GM19099 (cell line): ENCODE data around the gene PRPF40B.

Experiments
- POLR2A ChIP-seq: IDR thresholded peaks from 3 replicates; pipeline ENCODE4 v1.6.1; 2011; ENCODE audit warnings: low read depth; ENCODE audit not compliant: insufficient read length; ENCODE audit errors: extremely low read depth

PRPF40B gene

DNA sequence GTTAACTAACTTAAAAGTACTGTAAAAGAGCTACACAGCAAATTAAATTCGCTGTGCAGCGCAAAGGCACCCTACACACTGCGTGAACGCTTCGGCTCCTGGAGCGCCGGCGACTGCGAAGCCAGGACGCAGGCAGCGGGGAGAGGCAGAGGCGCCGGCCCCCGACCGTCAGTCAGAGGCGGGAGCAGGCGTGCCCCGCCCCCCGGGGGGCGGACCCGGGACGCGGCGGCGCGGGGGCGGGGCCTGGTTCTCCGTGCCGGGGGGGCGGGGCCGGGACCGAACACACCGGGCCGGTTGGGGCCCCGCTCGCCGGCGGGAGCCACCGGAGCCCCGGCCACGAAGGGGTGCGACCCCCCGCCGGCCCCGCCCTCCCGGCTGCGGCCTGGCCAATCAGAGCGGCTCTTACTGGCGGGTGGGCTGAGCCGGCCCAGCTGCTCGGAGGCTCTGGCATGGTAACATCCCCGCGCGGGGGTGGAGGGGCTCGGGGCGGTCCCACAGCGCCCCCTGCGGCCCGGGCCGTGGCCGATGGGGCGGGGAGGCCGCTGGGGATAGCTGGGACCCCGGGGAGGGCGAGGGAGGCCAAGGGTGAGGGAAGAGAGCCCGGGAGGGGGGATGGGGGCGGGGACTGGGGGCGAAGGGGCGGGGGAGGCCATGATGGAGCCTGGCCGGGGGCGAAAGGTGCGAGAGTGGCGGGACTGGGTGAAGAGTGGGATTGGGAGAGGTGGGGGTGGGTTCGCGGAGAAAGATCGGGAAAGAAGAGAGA, at the start of gene PRPF40B:
PRPF40B (plus strand) TSS at position 420 of the 763 bp plus-strand sequence; CDS start at position 450, 30 bp downstream.
- peak; percentile 87 for TF ChIP-seq POLR2A

DNA sequence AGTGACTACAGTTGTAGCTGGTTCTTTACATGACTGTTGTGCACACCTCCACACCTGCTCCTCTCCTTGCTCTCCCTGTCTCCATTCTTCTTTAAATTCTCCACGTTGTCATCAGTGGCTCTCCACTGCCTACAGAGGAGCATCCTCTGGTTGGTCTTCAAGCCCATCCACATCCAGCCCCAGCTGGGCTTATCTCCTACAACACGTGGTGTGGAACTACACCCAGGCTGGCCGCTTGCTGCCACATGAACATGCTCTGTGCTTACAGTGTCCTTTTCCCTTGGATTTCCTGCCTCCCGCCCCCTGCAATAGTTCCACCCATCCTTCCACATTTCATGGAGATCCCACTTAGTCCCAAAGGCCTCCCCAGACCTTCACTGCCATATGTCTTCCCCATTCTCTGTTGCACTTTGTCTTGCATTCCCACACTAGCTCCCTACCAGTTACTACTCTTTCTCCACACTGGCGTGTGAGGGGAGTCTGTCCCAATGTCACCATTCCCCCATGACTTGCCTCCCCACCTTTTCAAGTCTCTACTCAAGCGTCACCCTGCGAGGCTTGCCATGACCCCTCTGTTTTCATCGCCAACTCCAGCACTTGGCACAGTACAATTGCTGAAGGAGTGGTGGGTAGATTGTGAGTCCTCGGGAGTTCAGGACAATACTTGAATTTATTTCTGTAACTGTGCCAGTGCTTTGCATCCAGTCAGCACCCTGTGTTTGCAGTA, 45.6 kb upstream of the PRPF40B start:
- no peak for TF ChIP-seq POLR2A

DNA sequence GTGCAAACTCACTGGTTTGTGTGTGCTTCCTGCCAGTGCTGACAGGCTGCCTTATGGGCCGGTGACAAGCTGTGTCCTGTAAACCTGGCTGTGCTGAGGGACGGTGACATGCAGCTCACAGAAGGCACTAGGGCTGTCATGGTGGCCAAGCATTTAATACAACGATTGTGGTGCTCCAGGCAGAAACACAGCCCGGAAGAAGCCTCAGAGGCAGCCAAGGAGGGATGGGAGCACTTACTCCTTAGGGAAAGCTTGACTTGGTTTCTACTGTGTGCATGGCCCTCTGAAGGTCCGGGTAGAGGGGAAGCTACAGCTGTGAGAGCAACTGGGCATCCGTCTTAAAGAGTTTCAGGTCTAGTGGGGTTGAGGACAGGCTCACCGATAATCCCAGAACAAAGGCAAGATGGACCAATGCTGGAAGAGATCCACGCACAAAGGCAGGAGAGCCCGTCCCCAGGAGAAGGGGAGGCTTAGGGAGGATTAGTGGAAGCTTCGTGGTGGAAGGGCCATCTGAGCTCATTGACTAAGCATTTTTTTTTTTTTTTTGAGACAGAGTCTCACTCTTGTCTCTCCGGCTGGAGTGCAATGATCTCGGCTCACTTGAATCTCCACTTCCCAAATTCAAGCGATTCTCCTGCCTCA, 44.8 kb upstream of the PRPF40B start:
- no peak for TF ChIP-seq POLR2A

DNA sequence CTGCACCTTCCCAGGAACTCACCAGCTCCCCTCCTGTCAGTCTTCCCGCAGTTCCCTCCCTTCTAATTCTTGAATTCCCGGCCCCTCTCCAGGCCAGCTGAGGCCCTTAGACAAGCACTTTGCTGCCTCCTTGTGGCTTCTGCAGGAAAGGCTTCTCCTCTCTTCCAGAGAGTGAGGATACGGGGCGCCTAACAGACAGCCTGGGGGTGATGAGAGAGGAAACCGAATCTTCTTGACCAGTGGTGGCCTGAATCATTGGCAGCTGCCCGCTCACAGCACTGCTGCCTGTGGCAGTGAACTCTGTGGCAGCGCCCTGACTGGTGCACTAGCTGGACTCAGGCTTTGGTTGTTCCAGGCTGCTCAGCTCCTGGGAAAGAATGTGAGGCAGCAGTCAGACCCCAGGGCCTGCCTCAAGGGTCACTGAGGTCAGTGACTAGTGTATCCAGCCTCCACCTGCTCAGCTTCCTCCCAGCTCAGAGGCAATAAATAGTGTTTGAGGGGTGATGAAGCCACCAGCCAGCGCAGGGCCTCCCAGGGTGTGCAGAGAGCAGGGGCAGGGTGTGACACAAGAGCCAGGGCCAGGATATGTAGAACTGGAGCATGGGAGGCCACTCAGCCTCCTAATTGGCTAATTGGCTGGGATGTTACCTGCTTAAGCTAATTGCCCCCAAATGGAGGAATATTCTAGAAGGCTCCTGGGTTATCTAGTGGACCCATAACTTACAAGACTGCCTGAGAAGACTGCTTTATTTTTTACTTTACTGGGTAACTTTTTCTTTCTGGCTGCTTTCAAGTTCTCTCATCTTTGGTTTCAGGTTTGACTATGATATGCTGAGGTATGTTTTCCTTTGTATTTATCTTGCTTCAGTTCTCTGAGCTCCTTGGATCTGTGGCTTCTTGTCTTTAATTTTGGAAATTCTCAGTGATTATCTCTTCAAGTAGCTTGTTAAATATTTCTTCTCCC, 42.5 kb upstream of the PRPF40B start:
- TF ChIP-seq POLR2A = no peak

DNA sequence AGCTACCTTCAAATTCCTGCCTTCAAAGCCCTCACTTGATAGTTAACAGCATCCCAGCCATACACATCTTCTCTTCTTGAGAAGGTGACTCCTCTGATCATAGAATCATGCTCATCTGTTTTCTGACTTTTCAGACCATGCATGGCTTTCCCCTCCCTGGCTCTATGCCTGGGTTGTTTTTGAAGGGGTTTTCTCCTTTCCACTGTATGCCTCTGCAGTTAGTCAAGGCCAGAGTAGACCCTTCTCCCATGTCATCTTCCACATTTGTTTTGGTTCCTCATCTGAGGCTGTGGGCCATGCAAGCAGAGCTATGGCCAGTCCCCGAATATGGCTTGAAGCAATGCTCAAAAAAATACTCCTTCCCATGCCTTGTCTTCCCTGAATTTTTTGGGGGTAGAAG, 41.2 kb upstream of the PRPF40B start:
- TF ChIP-seq POLR2A = no peak

DNA sequence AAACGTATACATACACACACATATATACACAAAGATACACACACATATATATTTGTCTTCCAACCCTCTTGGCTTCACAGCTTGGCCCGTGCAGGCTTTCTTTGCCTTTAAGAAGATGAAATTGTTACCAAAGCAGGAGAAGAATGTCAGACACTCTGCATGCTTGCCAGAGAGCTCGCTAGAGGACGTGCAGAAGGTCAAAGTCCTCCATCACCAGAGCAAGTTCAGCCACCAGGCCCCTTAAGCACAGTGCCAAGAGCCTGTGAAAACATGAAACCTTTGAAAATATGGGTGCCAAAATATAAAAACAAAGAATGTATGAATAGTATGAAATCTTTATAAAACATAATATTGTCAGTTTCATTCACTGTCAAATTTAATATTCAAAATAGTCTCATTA, 40.5 kb upstream of the PRPF40B start:
- TF ChIP-seq POLR2A = no peak

DNA sequence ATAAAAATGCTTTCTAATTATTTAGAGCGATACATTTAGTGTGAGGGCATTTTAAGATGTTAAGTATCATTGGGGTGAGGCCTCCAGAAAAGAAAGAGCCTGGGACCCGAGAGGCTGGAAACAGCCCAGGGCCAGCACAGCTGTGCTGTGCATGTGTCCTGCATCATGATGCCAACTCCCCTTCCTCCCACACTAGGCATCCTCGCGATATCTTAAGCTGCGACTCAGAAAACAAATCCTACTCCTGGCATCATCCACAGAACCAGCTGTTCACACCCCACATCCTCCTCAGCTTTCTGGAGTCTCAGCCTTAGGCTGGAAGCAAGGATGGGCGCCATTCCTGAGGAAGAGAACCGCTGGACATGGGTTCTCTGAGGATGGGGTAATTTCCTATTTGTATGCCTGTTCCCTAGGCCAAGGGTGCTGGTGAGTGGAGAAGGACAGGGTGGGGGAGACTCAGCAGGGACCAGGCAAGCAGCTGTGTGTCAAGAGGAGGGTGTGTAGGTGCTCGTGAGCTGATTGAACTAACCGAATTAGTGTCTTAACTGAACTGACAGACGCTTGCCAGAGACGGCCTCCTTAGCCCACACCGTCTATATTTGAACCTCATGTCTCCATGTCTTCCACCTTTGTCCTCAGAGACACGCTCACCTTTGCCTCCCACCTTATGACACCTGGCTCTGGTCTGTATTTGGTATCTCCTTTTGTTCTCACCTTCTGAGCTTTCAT, 39.8 kb upstream of the PRPF40B start:
- TF ChIP-seq POLR2A = no peak

DNA sequence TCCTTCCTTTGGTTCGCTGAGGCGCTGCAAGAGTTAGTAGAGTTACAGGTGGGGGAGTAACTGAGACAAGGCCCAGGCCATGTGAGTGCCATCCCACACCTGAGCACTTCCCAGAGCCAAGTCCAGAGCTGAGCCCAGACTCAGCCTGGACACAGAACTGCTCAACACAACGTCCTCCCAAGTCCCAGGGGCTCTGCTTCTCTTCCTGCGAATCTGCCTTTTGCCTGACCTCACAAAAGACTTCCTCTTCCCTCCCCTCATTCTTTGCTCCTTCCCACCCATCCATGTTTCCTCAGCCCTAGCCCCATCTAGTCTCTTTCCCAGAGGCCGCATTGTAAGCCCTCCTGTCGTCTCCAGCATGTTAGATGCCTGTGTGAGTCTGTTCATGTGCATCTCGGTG, 38.8 kb upstream of the PRPF40B start:
- TF ChIP-seq POLR2A = no peak

DNA sequence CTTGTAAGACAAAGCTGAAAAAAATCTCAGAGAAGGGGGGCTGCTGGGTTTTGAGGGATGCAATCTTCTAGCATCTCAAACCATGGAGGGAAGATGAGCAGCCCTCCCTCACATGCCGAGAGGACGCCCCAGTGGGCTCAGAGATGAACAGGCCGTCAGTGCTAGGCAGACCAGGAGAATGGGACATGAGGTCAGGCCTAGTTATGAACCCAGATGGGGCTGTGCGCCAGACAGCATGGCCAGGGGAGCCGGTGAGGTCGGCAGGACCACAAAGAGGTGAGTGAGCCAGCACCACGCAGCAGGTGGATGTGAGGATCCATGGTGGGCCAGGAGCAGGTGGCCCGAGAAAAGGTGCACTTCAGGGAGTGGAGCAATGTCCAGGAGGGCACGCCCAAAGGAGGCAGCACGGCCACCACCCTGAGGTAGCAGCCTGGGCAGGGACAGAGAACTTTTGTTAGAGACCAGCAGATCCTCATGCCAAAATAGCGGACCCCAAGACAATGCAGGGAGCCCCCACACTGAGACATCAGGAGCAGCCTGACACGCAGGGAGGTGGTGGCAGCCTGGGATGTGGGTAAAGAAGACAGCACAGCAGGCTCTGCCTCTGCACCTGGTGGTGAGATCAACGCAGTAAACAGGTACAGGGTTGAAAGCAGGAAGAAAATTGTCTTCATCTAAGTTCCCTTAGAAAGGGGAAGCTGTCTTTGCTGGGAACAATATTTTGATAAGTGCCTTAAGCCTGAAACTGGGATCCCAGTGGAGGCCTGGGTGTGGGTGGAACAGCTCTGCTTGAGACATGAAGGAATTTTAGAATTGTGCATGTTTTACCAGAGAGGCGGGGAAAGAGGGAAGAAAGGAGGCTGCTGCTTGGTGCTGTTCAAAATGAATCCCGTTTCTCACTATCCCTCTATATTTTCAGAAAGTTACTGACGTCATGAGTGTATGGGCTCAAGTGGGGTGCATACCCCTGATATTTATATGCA, 37.6 kb upstream of the PRPF40B start:
- no peak for TF ChIP-seq POLR2A

DNA sequence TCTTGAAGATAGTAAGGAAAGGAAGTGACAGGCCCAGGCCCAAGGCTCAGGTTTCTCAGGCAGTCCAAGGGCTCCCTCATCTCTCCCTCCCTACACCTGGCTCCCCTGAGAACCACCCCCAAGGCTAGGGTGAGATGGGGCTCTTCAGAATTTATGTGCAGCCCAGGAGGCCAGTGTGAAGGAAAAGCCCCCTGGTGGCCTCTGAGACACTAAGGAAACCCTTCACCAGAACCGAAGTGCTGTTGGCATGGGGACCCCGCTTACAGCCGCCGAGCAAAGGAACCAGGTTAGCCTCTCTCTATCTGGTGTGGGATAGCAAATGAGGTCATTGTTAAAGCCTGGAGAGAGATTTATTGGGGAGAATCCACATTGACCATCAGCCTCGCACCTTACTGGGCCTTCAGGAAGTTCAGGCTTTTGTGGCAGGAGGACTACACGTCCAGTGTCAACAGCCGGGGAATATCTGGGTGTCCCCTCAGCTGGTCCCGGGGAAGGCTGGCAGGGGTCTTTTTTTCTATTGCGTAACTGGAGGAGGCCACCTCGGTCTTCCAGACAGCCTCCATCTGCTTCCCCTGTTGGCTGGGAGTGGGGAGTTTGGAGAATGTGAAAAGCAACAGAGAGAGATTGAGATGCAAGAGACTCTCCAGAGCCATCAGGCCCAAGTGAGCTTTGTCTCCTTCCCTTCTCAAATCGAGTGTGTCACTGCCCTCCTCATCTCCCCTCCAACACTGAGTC, 36.0 kb upstream of the PRPF40B start:
- no peak for TF ChIP-seq POLR2A

DNA sequence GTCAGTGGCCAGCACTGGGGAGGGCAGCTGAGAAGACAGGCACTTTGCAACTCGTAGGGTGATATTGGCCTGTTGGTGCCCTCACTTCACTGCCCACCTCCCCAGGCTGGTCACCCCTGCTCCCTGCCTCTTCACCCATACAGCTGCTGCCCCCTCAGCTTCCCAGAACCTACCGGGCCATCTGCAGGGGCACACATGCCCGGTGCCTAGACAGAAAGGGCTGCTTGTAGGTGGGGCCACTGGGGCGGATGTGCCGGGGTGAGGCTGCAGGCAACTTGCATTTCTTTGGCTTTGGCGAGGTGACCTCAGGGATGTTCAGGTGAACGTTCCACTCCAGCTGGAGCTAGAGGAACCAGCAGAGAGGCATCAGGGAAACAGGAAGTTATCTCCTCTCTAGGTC, 35.1 kb upstream of the PRPF40B start:
- no peak for TF ChIP-seq POLR2A
